Keratinocyte (primary cell): ENCODE data around the gene PRKCZ. TPM values are rescaled to one million over a fixed set of nuclear protein-coding genes. Genes with fewer than 3 reads are reported as not detected.

Source experiments
- DNase-seq: peaks from one replicate; pipeline ENCODE4 v3.0.0-alpha.2; 2011; ENCODE audit warnings: low read depth, missing footprints, low spot score
- FAIRE-seq: peaks from 2 replicates; lab custom pipeline; 2011; peaks lifted over from hg19 to GRCh38; lab: Jason Lieb, UNC
- H2AFZ ChIP-seq: 2 replicates; pipeline ENCODE4 v1.6.0; 2012; ENCODE audit warnings: low read length, control low read depth, inconsistent platforms; ENCODE audit not compliant: control insufficient read depth
- H3K27ac ChIP-seq: 2 replicates; pipeline ENCODE4 v1.5.1; 2011; ENCODE audit warnings: low read length; ENCODE audit not compliant: control insufficient read depth, insufficient read depth
- H3K27me3 ChIP-seq: 3 replicates; pipeline ENCODE4 v1.6.0; 2011; ENCODE audit warnings: low read length; ENCODE audit not compliant: control insufficient read depth, insufficient read depth; ENCODE audit errors: extremely low read depth
- H3K36me3 ChIP-seq, 2 experiments: 2 replicates in 1 of 2; 3 replicates in 1 of 2; pipeline ENCODE4 v1.5.1; 2011; ENCODE audit warnings: low read length in 2 of 2, mild to moderate bottlenecking in 1 of 2; ENCODE audit not compliant: control insufficient read depth in 2 of 2, insufficient read depth in 2 of 2; ENCODE audit errors: extremely low read depth in 1 of 2
- H3K4me1 ChIP-seq: 3 replicates; pipeline ENCODE4 v1.5.1; 2011; ENCODE audit warnings: low read length; ENCODE audit not compliant: control insufficient read depth, insufficient read depth; ENCODE audit errors: extremely low read depth
- H3K4me2 ChIP-seq: 3 replicates; pipeline ENCODE4 v1.6.0; 2011; ENCODE audit warnings: low read depth, low read length; ENCODE audit not compliant: control insufficient read depth, insufficient read depth; ENCODE audit errors: extremely low read depth
- H3K4me3 ChIP-seq, 3 experiments: fragments of 200-600 bp in 1 of 3; sonication (generic) in 1 of 3; 2 replicates in 2 of 3; 3 replicates in 1 of 3; pipeline ENCODE4 v1.5.1; 2011 to 2016; ENCODE audit warnings: low read length in 3 of 3, mild to moderate bottlenecking in 3 of 3, control low read depth in 2 of 3, inconsistent platforms in 1 of 3, low read depth in 1 of 3, mixed read lengths in 1 of 3, mixed run types in 1 of 3, moderate library complexity in 1 of 3; ENCODE audit not compliant: control insufficient read depth in 2 of 3, insufficient read depth in 2 of 3; ENCODE audit errors: extremely low read depth in 1 of 3
- H3K79me2 ChIP-seq: 2 replicates; pipeline ENCODE4 v1.6.0; 2012; ENCODE audit warnings: low read length; ENCODE audit not compliant: control insufficient read depth, insufficient read depth
- H3K9ac ChIP-seq: 3 replicates; pipeline ENCODE4 v1.6.0; 2011; ENCODE audit warnings: low read length; ENCODE audit not compliant: control insufficient read depth, insufficient read depth; ENCODE audit errors: extremely low read depth
- H3K9me1 ChIP-seq: 3 replicates; pipeline ENCODE4 v1.6.0; 2011; ENCODE audit warnings: low read length; ENCODE audit not compliant: control insufficient read depth, insufficient read depth; ENCODE audit errors: extremely low read depth
- H3K9me3 ChIP-seq: 2 replicates; pipeline ENCODE4 v1.5.1; 2012; ENCODE audit warnings: low read depth, low read length; ENCODE audit not compliant: control insufficient read depth
- H4K20me1 ChIP-seq: 3 replicates; pipeline ENCODE4 v1.6.0; 2011; ENCODE audit warnings: low read length; ENCODE audit not compliant: control insufficient read depth, insufficient read depth; ENCODE audit errors: extremely low read depth
- EZH2 ChIP-seq: IDR thresholded peaks from one replicate; pipeline ENCODE4 v1.6.1; 2012; ENCODE audit warnings: inconsistent platforms, mild to moderate bottlenecking, low read length, moderate library complexity
- dilution Hi-C: fragments of 300-500 bp; cut with MboI; formaldehyde crosslinking; loops from one replicate; pipeline ENCODE4 v1.7.0; 2020; ENCODE audit warnings: low sequenced_read_pairs; ENCODE audit not compliant: extremely low pct_ligation_motif_present
- polyA plus RNA-seq, 5 experiments: library from polyadenylated mRNA; depleted of rRNA in 3 of 5; stranded (reverse) in 3 of 5; stranded (forward) in 1 of 5; unstranded in 1 of 5; fragments of >200 nt; gene quantifications; 1 replicate in 1 of 5; 2 replicates in 3 of 5; 3 replicates in 1 of 5; pipeline versions ENCODE4 v1.2.1 to v1.2.3, GENCODE V29; 2011 to 2012; ENCODE audit warnings: missing spikeins in 2 of 5, low read depth in 1 of 5, low replicate concordance in 1 of 5
- TF ChIP-seq, protein P1 (sequence below), 3 experiments: IDR thresholded peaks in 1 of 3; conservative IDR thresholded peaks in 1 of 3; optimal IDR thresholded peaks in 1 of 3; 2 replicates in 2 of 3; 3 replicates in 1 of 3; pipeline versions ENCODE3 to v1.5.1; 2011; ENCODE audit warnings: low read length in 3 of 3, mild to moderate bottlenecking in 3 of 3, moderate library complexity in 2 of 3, control low read depth in 1 of 3, inconsistent platforms in 1 of 3; ENCODE audit not compliant: insufficient read depth in 2 of 3; ENCODE audit errors: extremely low read depth in 1 of 3

PRKCZ gene
- polyA plus RNA-seq, 1 donor (not counting 4 experiments of a cell fraction or from before 2014, with no cell fraction given): 36.3 TPM

GRCh38 chr1:2179283-2180013 lies 129.2 kb downstream of the PRKCZ start:
- no peak overlapping the region for H3K27ac ChIP-seq
- H4K20me1 ChIP-seq: no peaks in the 10 kb centered on the region
- H3K4me1 ChIP-seq: peaks cover 4% of the 10 kb centered on the region
- no peak overlapping the region for H3K9ac ChIP-seq
- no peak overlapping the region for H2AFZ ChIP-seq
- dilution Hi-C loops: no loop called here
- H3K4me2 ChIP-seq: no peak overlapping the region
- no peaks in the 10 kb centered on the region for H3K27me3 ChIP-seq
- no peaks in the 10 kb centered on the region for H3K79me2 ChIP-seq
- no peak for FAIRE-seq
- no peaks in the 10 kb centered on the region for H3K9me3 ChIP-seq
- DNase-seq: no peak
- peaks cover 12 to 15% of the 10 kb centered on the region in 2 experiments for H3K36me3 ChIP-seq
- no peak overlapping the region for H3K4me3 ChIP-seq
- TF ChIP-seq, protein P1, sequence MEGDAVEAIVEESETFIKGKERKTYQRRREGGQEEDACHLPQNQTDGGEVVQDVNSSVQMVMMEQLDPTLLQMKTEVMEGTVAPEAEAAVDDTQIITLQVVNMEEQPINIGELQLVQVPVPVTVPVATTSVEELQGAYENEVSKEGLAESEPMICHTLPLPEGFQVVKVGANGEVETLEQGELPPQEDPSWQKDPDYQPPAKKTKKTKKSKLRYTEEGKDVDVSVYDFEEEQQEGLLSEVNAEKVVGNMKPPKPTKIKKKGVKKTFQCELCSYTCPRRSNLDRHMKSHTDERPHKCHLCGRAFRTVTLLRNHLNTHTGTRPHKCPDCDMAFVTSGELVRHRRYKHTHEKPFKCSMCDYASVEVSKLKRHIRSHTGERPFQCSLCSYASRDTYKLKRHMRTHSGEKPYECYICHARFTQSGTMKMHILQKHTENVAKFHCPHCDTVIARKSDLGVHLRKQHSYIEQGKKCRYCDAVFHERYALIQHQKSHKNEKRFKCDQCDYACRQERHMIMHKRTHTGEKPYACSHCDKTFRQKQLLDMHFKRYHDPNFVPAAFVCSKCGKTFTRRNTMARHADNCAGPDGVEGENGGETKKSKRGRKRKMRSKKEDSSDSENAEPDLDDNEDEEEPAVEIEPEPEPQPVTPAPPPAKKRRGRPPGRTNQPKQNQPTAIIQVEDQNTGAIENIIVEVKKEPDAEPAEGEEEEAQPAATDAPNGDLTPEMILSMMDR (optimal IDR thresholded peaks at IDR 0.05 in 1 of 3, IDR thresholded peaks at IDR 0.05 in 1 of 3, conservative IDR thresholded peaks at IDR 0.05 in 1 of 3; ENCODE audit: extremely low read depth in 1 of 3, insufficient read depth in 2 of 3, low read length in 3 of 3): no peak
- no peak for TF ChIP-seq EZH2
- no peaks in the 10 kb centered on the region for H3K9me1 ChIP-seq

DNA sequence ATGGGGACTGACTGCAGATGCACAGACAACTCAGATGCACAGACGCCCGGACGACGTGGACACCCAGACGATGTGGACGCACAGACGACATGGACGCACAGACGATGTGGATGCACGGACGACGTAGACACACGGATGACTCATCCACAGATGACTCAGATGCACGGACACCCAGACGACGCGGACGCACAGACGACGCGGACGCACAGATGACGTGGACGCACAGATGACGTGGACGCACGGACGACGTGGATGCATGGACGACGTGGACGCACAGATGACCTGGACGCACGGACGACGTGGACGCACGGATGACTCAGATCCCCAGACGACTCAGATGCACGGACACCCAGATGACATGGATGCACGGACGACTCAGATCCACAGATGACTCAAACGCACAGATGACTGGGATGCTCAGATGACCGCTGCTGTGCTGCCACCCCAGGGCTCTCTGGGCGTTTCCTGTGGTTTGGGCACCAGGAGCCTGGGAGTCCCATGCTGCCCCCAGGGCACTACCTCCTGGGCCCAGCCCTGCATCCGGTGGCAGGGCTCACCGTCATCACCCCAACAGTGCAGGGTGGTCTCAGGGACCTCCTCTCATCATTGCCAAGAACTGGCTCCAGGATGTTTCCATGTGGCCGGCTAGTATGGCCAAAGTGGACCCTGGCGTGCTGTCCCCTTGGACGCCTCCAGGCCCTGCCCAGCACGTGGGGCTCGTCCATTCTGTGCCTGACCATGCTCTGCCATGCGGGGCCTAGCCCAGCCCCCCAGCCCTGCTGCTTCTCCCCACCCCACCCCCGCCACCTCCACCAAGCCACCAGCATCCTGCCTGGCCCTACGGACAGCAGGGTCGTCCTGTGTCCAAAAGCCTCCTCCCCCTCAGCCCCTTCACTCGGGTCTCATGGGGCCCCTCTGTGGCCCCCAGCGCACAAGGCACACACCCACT lies 130.4 kb downstream of the PRKCZ start:
- H3K9ac ChIP-seq: no peak overlapping the region
- no peaks in the 10 kb centered on the region for H3K79me2 ChIP-seq
- no peaks in the 10 kb centered on the region for H3K9me1 ChIP-seq
- H3K27ac ChIP-seq: no peak overlapping the region
- no peak overlapping the region for H3K4me3 ChIP-seq
- no peak for DNase-seq
- no peaks in the 10 kb centered on the region for H3K27me3 ChIP-seq
- no peak for FAIRE-seq
- peaks cover 12 to 17% of the 10 kb centered on the region in 2 experiments for H3K36me3 ChIP-seq
- no peaks in the 10 kb centered on the region for H3K9me3 ChIP-seq
- no peak overlapping the region for H3K4me2 ChIP-seq
- no peaks in the 10 kb centered on the region for H3K4me1 ChIP-seq
- dilution Hi-C loops: no loop called here
- TF ChIP-seq, protein P1 (optimal IDR thresholded peaks at IDR 0.05 in 1 of 3, IDR thresholded peaks at IDR 0.05 in 1 of 3, conservative IDR thresholded peaks at IDR 0.05 in 1 of 3; ENCODE audit: extremely low read depth in 1 of 3, insufficient read depth in 2 of 3, low read length in 3 of 3): no peak
- no peak for TF ChIP-seq EZH2
- no peak overlapping the region for H2AFZ ChIP-seq
- H4K20me1 ChIP-seq: no peaks in the 10 kb centered on the region
